Common myeloid progenitor, CD34-positive (primary cell): ENCODE data around the gene TRANK1.

Experiments used
- CTCF ChIA-PET: fragments of 350-600 bp; sonication (Branson Sonifier 250); formaldehyde crosslinking; loops from one replicate; lab custom pipeline; 2021; ENCODE audit warnings: antibody characterized with exemption; lab: Charles Lee
- POLR2A ChIA-PET: fragments of 350-600 bp; sonication (Branson Sonifier 250); formaldehyde crosslinking; loops from one replicate; lab custom pipeline; 2021; ENCODE audit warnings: antibody characterized with exemption; lab: Charles Lee
- DNase-seq, 3 donors: peaks; one replicate each; pipeline versions ENCODE4 v3.0.0 to v3.0.0-alpha.2; 2013
- H3K27ac ChIP-seq, 2 experiments: 1 replicate in 1 of 2; 2 replicates in 1 of 2; pipeline ENCODE4 v1.7.0; 2013; ENCODE audit warnings: inconsistent platforms in 2 of 2, low read length in 2 of 2, mild to moderate bottlenecking in 2 of 2, low read depth in 1 of 2, moderate library complexity in 1 of 2; ENCODE audit not compliant: severe bottlenecking in 2 of 2, insufficient read depth in 1 of 2, poor library complexity in 1 of 2
- H3K27me3 ChIP-seq, 5 experiments: replicated peaks in 2 of 5; 1 replicate in 3 of 5; 2 replicates in 2 of 5; pipeline versions ENCODE4 v1.6.1 to v1.7.0; 2013; ENCODE audit warnings: low read length in 4 of 5, mild to moderate bottlenecking in 2 of 5, moderate library complexity in 2 of 5, inconsistent platforms in 1 of 5; ENCODE audit not compliant: insufficient read depth in 5 of 5, control insufficient read depth in 4 of 5
- H3K36me3 ChIP-seq, 4 experiments: 1 replicate in 2 of 4; 2 replicates in 2 of 4; pipeline versions ENCODE4 v1.6.1 to v1.7.0; 2013; ENCODE audit warnings: low read length in 3 of 4, control low read depth in 1 of 4, mild to moderate bottlenecking in 1 of 4; ENCODE audit not compliant: control insufficient read depth in 4 of 4, insufficient read depth in 4 of 4
- H3K4me1 ChIP-seq, 4 experiments: 1 replicate in 3 of 4; 2 replicates in 1 of 4; pipeline versions ENCODE4 v1.6.1 to v1.7.1; 2013; ENCODE audit warnings: low read length in 3 of 4, mild to moderate bottlenecking in 3 of 4, control low read depth in 1 of 4, inconsistent platforms in 1 of 4, moderate library complexity in 1 of 4; ENCODE audit not compliant: control insufficient read depth in 4 of 4, insufficient read depth in 4 of 4; ENCODE audit errors: control extremely low read depth in 1 of 4
- H3K4me3 ChIP-seq, 7 experiments: 1 replicate in 4 of 7; 2 replicates in 3 of 7; pipeline versions ENCODE4 v1.5.1 to v1.7.0; 2013; ENCODE audit warnings: mild to moderate bottlenecking in 7 of 7, low read length in 6 of 7, moderate library complexity in 6 of 7, inconsistent platforms in 2 of 7, low read depth in 2 of 7, control low read depth in 1 of 7; ENCODE audit not compliant: insufficient read depth in 4 of 7, control insufficient read depth in 1 of 7; ENCODE audit errors: extremely low read depth in 1 of 7
- H3K9me3 ChIP-seq, 5 experiments: 1 replicate in 4 of 5; 2 replicates in 1 of 5; pipeline versions ENCODE4 v1.6.1 to v1.7.1; 2013; ENCODE audit warnings: low read length in 4 of 5, mild to moderate bottlenecking in 2 of 5, inconsistent platforms in 1 of 5, low read depth in 1 of 5, moderate library complexity in 1 of 5; ENCODE audit not compliant: control insufficient read depth in 4 of 5, insufficient read depth in 2 of 5; ENCODE audit errors: control extremely low read depth in 1 of 5
- WGBS: methylation state at CpG from one replicate; pipeline ENCODE4 v1.1.5; 2013; ENCODE audit not compliant: insufficient coverage; 5-methylcytosine and 5-hydroxymethylcytosine counted together

The TRANK1 gene

DNA sequence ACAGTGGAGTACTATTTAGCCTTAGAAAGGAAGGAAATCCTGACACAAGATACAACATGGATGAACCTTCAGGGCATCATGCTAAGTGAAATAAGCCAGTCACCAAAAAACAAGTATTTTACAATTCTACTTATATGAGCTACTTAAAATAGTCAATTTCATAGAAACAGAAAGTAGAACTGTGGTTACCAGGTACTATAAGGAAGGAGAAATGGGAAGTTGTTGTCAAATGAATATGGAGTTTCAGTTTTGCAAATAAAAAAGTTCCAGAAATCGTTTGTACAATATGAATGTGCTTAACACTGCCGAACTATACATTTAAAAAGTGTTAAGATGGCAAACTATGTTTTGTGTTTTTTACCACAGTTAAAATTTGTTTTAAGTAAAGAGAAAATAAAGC lies 26.8 kb downstream of the TRANK1 start:
- H3K27me3 ChIP-seq: no peaks in the 10 kb centered on the region
- peaks cover 0 to 13% (median 0%) of the 10 kb centered on the region in 4 experiments for H3K36me3 ChIP-seq
- CTCF ChIA-PET: interaction anchor here (1.0 to 2.5 kb wide), 4 partner anchors 10 to 40 kb away, joined by 3 to 7 read pairs (median 4); no protein-coding TSS in a partner anchor
- DNase-seq: peak; percentile 47 to 83 (median 75)
- no CpG with 5 or more reads among the region's 2 CpGs for WGBS
- POLR2A ChIA-PET: no interaction called here
- peaks cover 8 to 32% (median 23%) of the 10 kb centered on the region in 4 experiments for H3K4me1 ChIP-seq
- H3K9me3 ChIP-seq: peaks cover 0 to 16% (median 6%) of the 10 kb centered on the region in 5 experiments
- no peak overlapping the region for H3K27ac ChIP-seq
- peak overlapping the region in 6 of 7 experiments; percentile 16 to 65 (median 34) for H3K4me3 ChIP-seq

DNA sequence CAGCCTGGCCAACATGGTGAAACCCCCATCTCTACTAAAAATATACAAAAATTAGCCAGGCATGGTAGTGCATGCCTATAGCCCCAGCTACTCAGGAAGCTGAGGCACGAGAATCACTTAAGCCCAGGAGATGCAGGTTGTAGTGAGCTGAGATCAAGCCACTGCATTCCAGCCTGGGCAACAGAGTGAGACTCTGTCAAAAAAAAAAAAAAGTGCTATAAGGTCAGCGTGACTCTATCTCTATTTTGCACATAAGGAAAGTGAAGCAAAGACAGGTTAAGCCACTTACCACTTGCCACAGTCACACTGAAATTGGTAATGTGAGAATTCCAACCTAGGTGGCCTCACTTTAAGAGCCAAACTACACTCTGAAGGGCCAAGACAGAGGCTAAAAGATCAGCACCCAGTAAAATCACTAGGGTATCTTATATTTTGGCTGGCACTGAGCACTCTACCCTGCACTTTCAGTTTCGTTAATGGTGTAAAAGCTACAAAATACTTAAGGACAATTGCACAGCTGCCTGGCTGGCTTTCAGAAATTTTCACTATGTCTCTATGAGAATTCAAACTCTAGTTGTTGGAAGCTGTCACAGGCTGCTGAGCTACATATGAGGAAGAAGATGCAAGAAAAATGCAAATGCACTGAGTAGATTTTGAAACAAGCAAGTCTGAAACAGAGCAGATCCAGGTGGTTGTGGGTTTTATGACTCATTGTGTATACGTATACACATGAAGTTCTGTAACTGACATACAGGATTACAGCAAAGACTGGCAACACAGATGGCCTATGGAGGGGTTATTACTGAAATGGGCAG lies 32.7 kb downstream of the TRANK1 start:
- H3K4me3 ChIP-seq: peak overlapping the region in 6 of 7 experiments; percentile 38 to 71 (median 48)
- peak overlapping the region; percentile 47 to 84 for H3K27ac ChIP-seq
- peak; percentile 84 to 97 (median 94) for DNase-seq
- WGBS: 14% methylated on average over 3 of the region's 4 CpGs
- no peaks in the 10 kb centered on the region for H3K27me3 ChIP-seq
- ChIA-PET POLR2A (interaction anchor here (0.6 to 1.0 kb wide), 2 partner anchors 10 to 46 kb away, joined by 5 to 10 read pairs; no protein-coding TSS in a partner anchor), CTCF (interaction anchor here (0.9 to 13.9 kb wide), 11 partner anchors 7 to 47 kb away, joined by 3 to 110 read pairs (median 6); no protein-coding TSS in a partner anchor)
- H3K9me3 ChIP-seq: no peaks in the 10 kb centered on the region
- H3K4me1 ChIP-seq: peaks cover 29 to 43% (median 36%) of the 10 kb centered on the region in 4 experiments
- H3K36me3 ChIP-seq: no peaks in the 10 kb centered on the region

DNA sequence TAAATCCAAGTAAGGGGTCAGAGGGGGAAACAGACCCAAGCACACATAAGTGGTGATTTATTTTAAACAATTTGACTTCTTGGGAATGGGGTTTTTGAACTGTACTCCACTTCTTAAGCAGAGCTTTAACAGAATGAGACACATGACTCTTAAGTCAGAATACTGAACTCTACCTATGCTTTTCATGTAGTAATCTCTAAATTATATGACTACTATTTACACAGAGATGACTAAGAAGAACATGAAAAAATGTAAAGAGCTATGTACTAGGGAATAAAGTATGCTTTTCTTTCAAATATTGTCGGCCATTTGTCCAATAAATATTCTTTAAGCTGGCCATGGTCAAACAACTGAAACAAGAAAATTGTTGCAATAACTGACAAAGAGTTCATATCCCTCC lies 35.2 kb downstream of the TRANK1 start:
- CTCF ChIA-PET: interaction anchor here (0.8 to 13.9 kb wide), 4 partner anchors 13 to 49 kb away, joined by 3 to 110 read pairs (median 8); no protein-coding TSS in a partner anchor
- WGBS: 100% methylated on average over 1 of the region's 1 CpG
- H3K27ac ChIP-seq: peak overlapping the region in 1 of 2 experiments; percentile 93
- H3K36me3 ChIP-seq: peaks cover 0 to 5% (median 1%) of the 10 kb centered on the region in 4 experiments
- H3K9me3 ChIP-seq: no peaks in the 10 kb centered on the region
- DNase-seq: no peak
- H3K4me1 ChIP-seq: peaks cover 34 to 52% (median 42%) of the 10 kb centered on the region in 4 experiments
- H3K4me3 ChIP-seq: no peak overlapping the region
- H3K27me3 ChIP-seq: no peaks in the 10 kb centered on the region
- POLR2A ChIA-PET: no interaction called here

DNA sequence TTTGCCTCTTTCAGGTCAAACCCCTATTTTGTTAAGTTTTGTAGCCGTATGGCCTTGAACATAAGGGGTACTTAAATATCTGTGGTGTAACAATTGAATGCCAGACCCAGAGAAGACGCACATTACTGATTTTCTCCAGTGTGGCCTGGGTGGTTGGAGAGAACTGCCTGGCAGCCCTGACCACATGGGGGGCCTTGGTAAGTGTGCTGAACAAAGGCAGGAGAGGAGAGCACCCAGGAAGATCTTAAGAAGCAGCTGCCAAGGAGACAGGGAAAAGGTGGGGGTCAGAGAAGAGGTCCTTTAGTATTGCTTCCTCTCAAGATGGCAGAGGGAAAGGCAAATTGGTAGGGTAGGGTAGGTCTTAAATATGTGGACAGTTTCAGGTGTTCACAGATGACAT lies 35.7 kb downstream of the TRANK1 start:
- Histone ChIP-seq H3K27ac (peak overlapping the region; percentile 74 to 93), H3K4me3 (peak overlapping the region in 3 of 7 experiments; percentile 73 to 96 (median 81)), H3K9me3 (no peaks in the 10 kb centered on the region), H3K27me3 (no peaks in the 10 kb centered on the region), H3K36me3 (peaks cover 0 to 5% (median 1%) of the 10 kb centered on the region in 4 experiments), H3K4me1 (peaks cover 35 to 55% (median 44%) of the 10 kb centered on the region in 4 experiments)
- no peak for DNase-seq
- WGBS: 94% methylated on average over 2 of the region's 2 CpGs
- POLR2A ChIA-PET: no interaction called here
- CTCF ChIA-PET: interaction anchor here (0.8 to 13.9 kb wide), 5 partner anchors 13 to 50 kb away, joined by 3 to 110 read pairs (median 4); no protein-coding TSS in a partner anchor

- Histone ChIP-seq H3K4me1 (peaks cover 35 to 54% (median 45%) of the 10 kb centered on the region in 4 experiments), H3K4me3 (peak overlapping the region; percentile 44 to 96 (median 74)), H3K27ac (peak overlapping the region; percentile 74 to 93), H3K27me3 (no peaks in the 10 kb centered on the region), H3K36me3 (peaks cover 0 to 5% (median 1%) of the 10 kb centered on the region in 4 experiments), H3K9me3 (no peaks in the 10 kb centered on the region)
- POLR2A ChIA-PET: interaction anchor here (1.3 kb wide), 2 partner anchors 36 to 50 kb away, joined by 3 to 4 read pairs; partner anchors contain the start of gene TRANK1
- no peak for DNase-seq
- WGBS: 100% methylated on average over 1 of the region's 1 CpG
- CTCF ChIA-PET: interaction anchor here (1.0 to 13.9 kb wide), 5 partner anchors 9 to 50 kb away, joined by 4 to 110 read pairs (median 7); no protein-coding TSS in a partner anchor
Observed at GRCh38 chr3:36908647-36909180, 36.1 kb downstream of the TRANK1 start.

GRCh38 chr3:36907911-36908646 lies 36.8 kb downstream of the TRANK1 start:
- peak; percentile 61 to 79 (median 72) for DNase-seq
- 0% methylated on average over 8 of the region's 15 CpGs for WGBS
- ChIA-PET POLR2A (interaction anchor here (0.6 to 1.3 kb wide), 4 partner anchors 24 to 82 kb away, joined by 3 to 4 read pairs (median 4); partner anchors contain the start of gene TRANK1), CTCF (interaction anchor here (0.9 to 13.9 kb wide), 7 partner anchors 9 to 50 kb away, joined by 3 to 110 read pairs (median 7); no protein-coding TSS in a partner anchor)
- no peaks in the 10 kb centered on the region for H3K27me3 ChIP-seq
- H3K27ac ChIP-seq: peak overlapping the region; percentile 74 to 93
- H3K9me3 ChIP-seq: no peaks in the 10 kb centered on the region
- peak overlapping the region; percentile 44 to 96 (median 74) for H3K4me3 ChIP-seq
- H3K4me1 ChIP-seq: peaks cover 35 to 54% (median 47%) of the 10 kb centered on the region in 4 experiments
- H3K36me3 ChIP-seq: peaks cover 0 to 5% (median 1%) of the 10 kb centered on the region in 4 experiments
